Left cardiac atrium (tissue), 4 donors: Measurements from ENCODE around the gene PLEKHA8. TPM values are rescaled to one million over a fixed set of nuclear protein-coding genes. Genes with fewer than 3 reads are reported as not detected.

ENCODE experiments used
- ATAC-seq, 2 donors: fragments of 200-7000 bp; cut with Tn5 transposase; one replicate each; pipeline ENCODE4 v1.9.1; 2020; ENCODE audit warnings: mild to moderate bottlenecking in 2 of 2, moderate library complexity in 2 of 2
- DNase-seq: peaks from one replicate; pipeline ENCODE4 v3.0.0-alpha.2; 2020
- intact Hi-C, 2 donors: fragments of 100-400 bp; cut with DNase I; formaldehyde crosslinking; loops; one replicate each; pipeline versions ENCODE4 v1.14.1 to v1.15.1; 2022 to 2023
- total RNA-seq, 2 donors: library from RNA; stranded (reverse); fragmentation: NEBNext Ultra II Directional; extraction: Animal tissue kit (Norgen Biotek cat#: 25700); gene quantifications; one replicate each; pipeline ENCODE4 v1.2.1, GENCODE V29; 2021
- donor health status: DM: no; HTN: yes; CAD: no.
- donor health status: DM: no; HTN: yes; CAD: no; lungs with severe emphysema.
- donor health status: DM: yes; HTN: yes; CAD: no.
- donor health status: Dilated cardiomyopathy.

PLEKHA8 gene
- total RNA-seq, 2 donors from 2014 or later: 4.5 to 5.3 TPM

DNA sequence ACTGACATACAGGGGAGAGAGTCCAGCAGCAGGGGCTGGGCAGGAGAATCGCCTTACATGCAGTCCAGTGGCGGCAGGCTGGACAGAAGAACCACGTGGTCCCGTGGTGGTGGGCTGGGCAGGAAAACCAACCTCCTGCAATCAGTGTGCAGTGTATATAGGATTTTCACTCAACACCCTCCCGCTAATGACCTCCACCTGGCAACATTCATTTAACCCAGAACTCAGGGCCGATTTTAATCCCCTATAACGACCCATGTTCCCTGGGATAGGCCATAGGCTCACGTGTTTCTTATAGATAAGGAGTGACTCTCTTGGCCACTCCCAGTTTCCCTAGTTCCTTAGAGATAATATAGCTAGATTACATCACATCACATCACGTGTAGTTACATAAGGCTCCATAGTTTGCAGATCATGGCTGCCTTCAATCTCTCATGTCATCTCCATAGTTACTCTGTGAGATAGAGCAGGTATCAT is 125.9 kb downstream of the PLEKHA8 start:
- DNase-seq (no peak), ATAC-seq (no peak)
- intact Hi-C loops: no loop called here

- ATAC-seq: no peak
Measured at GRCh38 chr7:30155481-30155880, 127.3 kb downstream of the PLEKHA8 start.

DNA sequence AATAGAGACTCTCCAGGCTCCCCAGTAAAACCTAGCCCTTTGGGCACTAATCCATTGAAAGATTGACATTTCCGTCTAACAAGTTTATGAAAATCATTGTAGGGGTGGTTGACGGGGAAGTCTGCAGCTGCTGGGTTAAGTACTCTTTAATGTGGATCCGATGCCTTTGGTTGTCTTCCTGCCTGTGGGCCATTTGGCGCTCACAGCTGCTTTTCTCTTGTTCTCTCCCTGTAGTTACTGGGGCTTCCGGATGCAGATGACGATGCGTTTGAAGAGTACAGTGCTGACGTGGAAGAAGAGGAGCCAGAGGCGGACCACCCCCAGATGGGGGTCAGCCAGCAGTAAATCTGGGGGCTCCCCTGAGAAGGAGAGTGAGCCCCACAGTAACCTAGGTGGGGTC is 129.0 kb downstream of the PLEKHA8 start:
- no peak for DNase-seq
- no peak for ATAC-seq
- intact Hi-C loops: no loop called here

More at GRCh38 chr7:30155481-30155880, 127.3 kb downstream of the PLEKHA8 start:
- intact Hi-C loops: no loop called here
- no peak for DNase-seq

DNA sequence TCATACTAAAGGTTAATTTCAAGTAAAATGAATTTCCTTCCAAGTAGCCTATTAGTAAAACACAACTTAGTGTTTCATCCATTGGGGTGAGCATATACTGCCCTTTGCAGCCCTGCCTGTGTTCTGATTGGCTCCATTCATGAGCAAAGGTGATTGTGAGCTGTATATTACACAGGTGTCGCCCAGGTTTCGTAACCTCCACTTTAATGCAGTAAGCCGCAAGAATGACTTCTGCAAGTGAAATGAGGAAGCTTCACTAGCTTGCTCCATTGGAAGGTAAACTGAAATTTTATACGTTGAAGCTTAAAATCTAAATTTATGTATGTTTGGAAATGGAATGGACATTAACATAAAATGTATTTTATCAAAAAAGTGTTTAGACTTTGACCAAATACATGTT is 131.0 kb downstream of the PLEKHA8 start:
- no peak for ATAC-seq
- no peak for DNase-seq
- intact Hi-C loops: no loop called here

- DNase-seq (no peak), ATAC-seq (peak; percentile 49 to 52)
- intact Hi-C loops: loop anchor here (5.0 to 10.0 kb wide), 2 partner anchors 265 to 408 kb away; no protein-coding TSS in a partner anchor
Measured at GRCh38 chr7:30159698-30160143, 131.5 kb downstream of the PLEKHA8 start.

DNA sequence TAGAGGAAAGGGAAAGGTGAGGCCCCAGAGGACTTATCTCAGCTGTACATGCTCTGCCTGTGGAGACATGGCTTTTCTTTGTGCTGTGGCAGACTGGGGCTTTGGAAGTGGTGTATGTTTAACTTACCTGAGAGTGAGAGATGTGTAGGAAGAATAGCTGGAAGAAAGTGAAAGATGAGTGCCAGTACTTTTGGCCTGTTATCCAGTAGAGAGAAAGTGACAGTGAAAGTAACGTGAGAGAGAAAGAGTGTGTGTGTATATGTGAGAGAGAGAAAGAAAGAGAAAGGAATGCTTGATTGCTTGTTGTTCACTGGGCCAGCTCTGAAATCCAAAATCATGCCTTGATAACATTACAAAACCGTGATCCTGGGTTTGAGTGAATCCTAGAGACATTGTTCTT is 132.1 kb downstream of the PLEKHA8 start:
- intact Hi-C loops: loop anchor here (5.0 to 10.0 kb wide), 2 partner anchors 264 to 407 kb away; no protein-coding TSS in a partner anchor

DNA sequence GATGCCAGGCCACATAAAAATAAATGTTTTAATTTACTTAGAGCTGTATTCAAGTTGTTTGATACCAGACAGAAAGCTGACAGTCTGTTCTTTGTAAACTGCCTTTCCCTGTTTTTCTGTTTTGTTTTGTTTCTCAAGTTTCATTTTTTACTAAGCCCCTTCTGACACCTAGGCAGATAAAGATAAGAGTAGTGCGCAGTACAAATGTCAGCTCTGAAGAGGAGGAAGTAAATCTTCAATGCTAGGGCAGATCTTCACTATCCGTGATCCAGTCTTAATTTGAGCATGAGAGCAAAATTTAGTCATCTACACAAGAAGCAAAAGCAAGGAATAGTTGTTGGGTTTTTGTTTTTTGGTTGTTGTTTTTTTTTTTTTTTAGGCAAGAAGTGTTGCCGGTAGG is 133.9 kb downstream of the PLEKHA8 start:
- intact Hi-C loops: loop anchor here (5.0 to 10.0 kb wide), 2 partner anchors 263 to 405 kb away; no protein-coding TSS in a partner anchor
- no peak for DNase-seq
- ATAC-seq: no peak

More for the DNA sequence above, 132.1 kb downstream of the PLEKHA8 start:
- ATAC-seq (no peak), DNase-seq (no peak)

DNA sequence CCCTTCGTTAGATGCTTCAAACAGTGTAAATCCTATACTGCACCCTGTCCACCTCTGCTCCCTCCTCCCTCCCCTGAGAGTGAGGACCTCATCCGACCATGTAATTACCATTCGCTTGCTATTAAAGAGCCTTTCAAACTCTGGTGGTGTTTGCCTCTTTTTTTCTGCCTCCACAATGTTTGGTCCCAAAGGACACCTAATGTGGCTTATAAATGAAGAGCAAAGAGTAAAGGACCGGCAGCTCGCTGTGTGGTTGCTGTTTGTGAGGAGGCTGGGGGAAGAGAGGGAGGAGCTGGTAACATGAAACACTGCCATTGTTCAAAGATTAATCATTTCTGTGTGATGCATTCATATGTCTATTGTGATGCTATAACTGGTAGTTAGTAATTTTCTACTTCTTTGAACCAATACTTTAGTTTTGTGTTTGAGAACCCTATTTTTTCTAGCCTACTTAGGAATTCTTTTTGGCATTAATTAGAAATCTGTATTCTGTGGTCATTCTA is 134.5 kb downstream of the PLEKHA8 start:
- ATAC-seq: no peak
- intact Hi-C loops: loop anchor here (5.0 to 10.0 kb wide), 2 partner anchors 262 to 405 kb away; no protein-coding TSS in a partner anchor
- DNase-seq: no peak

DNA sequence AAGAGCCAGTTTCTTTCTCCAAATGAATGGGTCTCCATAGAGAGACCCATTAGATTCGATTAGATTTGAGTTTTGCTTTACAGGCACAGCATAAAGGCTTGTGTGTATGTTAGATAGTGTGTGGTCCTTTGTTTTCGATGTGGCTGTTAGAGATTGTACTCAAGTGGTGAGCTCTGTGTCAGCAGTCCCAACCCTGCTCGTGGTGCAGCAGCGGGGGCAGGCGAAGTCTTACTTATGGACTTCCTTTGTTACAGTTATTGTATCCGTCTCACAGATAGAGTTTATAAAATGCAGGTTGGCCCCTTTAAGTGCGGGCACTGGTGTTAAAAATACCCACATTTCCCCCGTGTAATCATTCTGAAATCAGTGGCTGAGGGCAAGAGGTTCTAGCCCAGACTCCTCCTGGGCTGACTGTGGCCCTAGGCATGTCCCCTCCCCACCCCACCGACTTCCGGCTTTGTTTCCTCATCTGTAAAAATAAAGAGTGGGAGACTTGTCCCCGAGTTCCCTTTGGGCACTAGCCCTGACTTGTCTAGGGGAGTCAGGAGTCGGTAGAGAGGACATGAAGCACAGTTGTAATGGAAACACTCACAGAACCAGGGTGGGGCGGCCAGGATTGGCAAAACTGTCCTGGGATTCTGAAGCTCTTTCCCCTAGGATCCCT is 135.2 kb downstream of the PLEKHA8 start:
- intact Hi-C loops: loop anchor here (5.0 to 10.0 kb wide), 2 partner anchors 261 to 404 kb away; no protein-coding TSS in a partner anchor
- DNase-seq: peak; percentile 47

DNA sequence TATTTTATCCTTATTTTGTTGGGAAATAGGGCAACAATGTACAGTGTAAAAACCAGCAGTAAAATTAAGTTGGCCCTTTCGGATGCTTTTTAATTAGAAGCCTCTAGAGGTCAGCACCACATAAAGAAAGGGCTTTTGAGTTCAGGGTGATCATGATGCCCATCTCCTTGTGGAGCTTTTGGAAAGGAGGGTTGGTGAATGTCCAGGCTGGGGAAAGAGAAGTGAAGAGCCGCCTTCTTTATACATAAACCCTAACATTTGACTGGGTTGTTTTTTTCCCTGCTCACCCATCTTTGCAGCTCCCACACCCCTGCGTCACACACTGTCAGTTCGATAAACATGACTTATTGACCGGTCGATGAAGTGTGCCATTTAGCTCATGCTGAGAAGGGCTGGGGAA is 136.4 kb downstream of the PLEKHA8 start:
- DNase-seq (no peak), ATAC-seq (peak; percentile 60 to 74)
- intact Hi-C loops: loop anchor here (5.0 to 10.0 kb wide), 2 partner anchors 260 to 403 kb away; no protein-coding TSS in a partner anchor

More for the DNA sequence above, 135.2 kb downstream of the PLEKHA8 start:
- peak; percentile 29 to 45 for ATAC-seq

DNA sequence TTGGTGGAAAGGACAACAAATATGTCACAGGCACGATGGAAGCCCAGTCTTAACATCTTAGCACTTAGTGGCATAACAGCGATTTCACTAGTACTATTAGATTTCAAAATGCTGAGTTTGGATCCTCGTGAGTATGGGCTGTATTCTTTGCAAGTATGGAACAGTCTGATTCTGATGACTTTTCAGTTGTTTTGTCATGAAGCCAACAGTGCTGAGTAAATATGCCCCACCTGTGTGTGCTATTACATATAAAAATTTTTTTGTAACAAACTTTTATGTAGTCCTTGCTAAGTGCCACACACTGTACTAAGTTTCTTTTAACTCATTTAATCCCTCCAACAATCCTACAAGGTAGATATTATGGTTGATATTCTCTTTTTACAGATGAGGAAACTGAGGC is 137.4 kb downstream of the PLEKHA8 start:
- intact Hi-C loops: loop anchor here (5.0 to 10.0 kb wide), 2 partner anchors 247 to 259 kb away; no protein-coding TSS in a partner anchor
- DNase-seq: no peak
- no peak for ATAC-seq

GRCh38 chr7:30166155-30166840 is 138.1 kb downstream of the PLEKHA8 start:
- intact Hi-C loops: loop anchor here (5.0 to 10.0 kb wide), 2 partner anchors 246 to 259 kb away; no protein-coding TSS in a partner anchor
- DNase-seq: no peak
- ATAC-seq: no peak

DNA sequence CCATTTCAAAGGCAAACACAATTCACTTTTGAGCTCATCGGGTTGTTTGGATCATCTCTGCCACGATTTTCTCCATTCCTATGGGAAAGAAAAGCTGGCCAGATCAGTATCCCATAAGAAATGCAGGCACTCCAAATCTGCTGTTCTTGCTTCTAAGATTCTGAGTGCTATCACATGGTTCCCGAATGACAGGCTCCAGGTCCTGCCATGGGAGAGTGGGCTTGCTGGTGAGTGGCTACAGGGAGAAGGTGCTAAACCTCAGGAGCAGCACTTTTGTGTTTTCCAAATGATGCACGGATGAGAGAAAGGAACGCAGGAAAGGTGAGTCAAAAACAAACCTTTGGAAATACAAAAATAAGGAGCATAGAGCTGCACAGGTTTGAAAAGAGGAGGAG is 138.6 kb downstream of the PLEKHA8 start:
- intact Hi-C loops: loop anchor here (5.0 to 10.0 kb wide), 2 partner anchors 245 to 258 kb away; no protein-coding TSS in a partner anchor
- no peak for ATAC-seq
- DNase-seq: no peak

- no peak for DNase-seq
- intact Hi-C loops: loop anchor here (5.0 to 10.0 kb wide), 2 partner anchors 244 to 257 kb away; no protein-coding TSS in a partner anchor
- no peak for ATAC-seq
Measured at GRCh38 chr7:30167901-30168300, 139.7 kb downstream of the PLEKHA8 start.

DNA sequence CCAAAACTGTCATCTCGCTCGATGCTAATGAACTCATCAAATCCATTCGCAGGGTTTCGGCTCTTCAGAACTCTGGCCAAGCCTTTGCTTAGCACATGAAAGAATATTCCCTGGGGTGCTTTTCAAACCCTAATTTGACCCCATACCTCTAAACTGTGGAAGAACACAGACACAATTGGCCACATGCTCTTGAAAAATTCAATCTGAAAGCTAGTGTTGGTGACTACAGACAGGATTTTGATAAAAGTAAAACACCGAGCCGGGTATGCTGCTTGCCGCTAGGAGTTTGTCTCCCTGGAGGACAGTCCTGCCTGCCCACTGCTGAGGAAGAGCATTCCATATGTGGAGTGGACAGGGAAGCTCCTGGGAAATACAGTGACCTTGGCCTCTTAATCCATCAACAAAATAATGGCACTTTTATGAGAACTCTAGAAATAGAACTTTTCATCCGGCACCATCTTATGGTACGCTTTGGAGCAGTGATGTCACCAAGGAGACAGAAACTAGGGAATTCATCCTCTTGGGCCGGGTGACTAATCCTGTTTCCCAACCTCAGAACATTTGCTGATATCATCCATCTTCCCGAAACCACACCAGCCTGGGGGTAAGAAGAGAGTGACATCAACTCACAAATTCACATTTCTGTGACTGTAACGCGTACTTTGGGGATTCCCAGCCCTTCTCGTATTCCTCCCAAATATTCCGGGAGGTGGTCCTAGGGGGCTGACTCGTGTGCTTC is 140.8 kb downstream of the PLEKHA8 start:
- intact Hi-C loops: loop anchor here (5.0 to 10.0 kb wide), 2 partner anchors 243 to 256 kb away; no protein-coding TSS in a partner anchor
- ATAC-seq: peak in 1 of 2 donors; percentile 28

DNA sequence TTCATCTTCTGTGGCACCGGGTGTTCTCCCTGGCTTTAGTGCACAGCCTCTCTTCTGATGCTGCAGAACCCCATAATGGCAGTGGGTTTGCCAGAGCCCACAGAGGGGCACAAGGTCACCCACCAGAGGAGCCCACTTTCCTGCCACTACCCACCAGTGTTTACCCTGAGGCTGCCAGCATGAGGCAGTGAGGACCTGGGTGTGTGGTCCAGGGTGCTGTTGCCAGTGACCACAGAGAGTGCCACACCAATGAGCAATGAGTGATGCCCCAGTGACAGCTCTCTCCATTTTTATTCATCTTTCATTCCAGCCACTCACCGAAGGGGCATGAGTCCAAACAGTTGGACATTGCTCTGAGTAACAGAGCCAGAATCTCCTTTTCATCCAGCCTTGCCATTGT is 141.4 kb downstream of the PLEKHA8 start:
- intact Hi-C loops: loop anchor here (5.0 to 10.0 kb wide), 2 partner anchors 243 to 255 kb away; no protein-coding TSS in a partner anchor

More for the DNA sequence above, 140.8 kb downstream of the PLEKHA8 start:
- DNase-seq: no peak

DNA sequence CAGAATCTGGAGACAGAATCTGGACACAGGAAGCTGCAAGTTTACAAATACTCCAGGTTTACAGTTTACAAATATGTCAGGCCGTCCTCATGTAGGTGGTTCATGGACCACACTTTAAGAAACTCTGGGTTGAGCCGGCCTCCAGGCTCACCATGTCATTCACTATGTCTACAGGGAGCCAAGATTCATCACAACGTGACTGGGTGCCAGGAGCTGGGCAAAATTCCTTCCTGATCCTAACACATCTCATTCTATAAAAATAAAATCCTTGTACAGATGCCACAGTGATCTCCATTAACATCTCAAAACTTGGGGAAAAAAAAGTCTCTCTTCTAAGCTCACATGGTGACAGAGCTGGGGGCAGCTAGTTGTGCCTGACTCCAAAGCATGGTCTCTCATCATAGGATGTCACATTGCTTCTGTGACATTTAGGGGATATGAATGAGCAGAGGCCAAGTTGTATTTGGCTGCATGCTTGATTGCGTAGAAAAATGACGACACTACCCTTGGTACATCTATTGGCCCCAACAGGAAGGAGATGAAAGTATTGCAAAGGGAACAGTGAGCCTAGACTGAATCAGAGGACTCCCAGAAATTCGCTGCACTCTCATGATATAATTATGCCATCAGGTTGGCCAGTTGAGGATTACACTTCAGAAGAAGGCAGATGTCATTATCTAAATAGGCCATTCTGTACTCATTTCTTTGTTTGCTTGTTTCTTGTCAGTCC is 142.4 kb downstream of the PLEKHA8 start:
- intact Hi-C loops: loop anchor here in 1 of 2 donors (10.0 kb wide), 1 partner anchor 74 kb away; no protein-coding TSS in a partner anchor
- DNase-seq: no peak
- ATAC-seq: no peak

More for the DNA sequence above, 141.4 kb downstream of the PLEKHA8 start:
- DNase-seq: no peak
- no peak for ATAC-seq
